HG03039 (cell line): ENCODE measurements around the gene KRT81.
"Not testable (repeated sequence)": the region's sequence is repeated elsewhere in the genome, so short reads cannot be mapped to it uniquely, and the experiment has no call there.

Experiments used
- ATAC-seq: cut with Tn5 transposase; IDR thresholded peaks from one replicate; pipeline ENCODE4 v1.9.1; 2021; ENCODE audit warnings: mild to moderate bottlenecking, moderate library complexity; ENCODE audit not compliant: unreplicated experiment

Gene KRT81

GRCh38 chr12:52245259-52245961, 45.9 kb downstream of the KRT81 start:
- no peak for ATAC-seq

GRCh38 chr12:52244615-52244994, 46.7 kb downstream of the KRT81 start:
- no peak for ATAC-seq

- ATAC-seq = peak; percentile 85
Observed at GRCh38 chr12:52243856-52244614, 47.3 kb downstream of the KRT81 start.

- no peak for ATAC-seq
Observed at GRCh38 chr12:52243259-52243855, 48.0 kb downstream of the KRT81 start.

GRCh38 chr12:52242442-52243258, 48.7 kb downstream of the KRT81 start:
- no peak for ATAC-seq

GRCh38 chr12:52241205-52241842, 50.0 kb downstream of the KRT81 start:
- no peak for ATAC-seq

GRCh38 chr12:52240247-52240646, 51.1 kb downstream of the KRT81 start:
- not testable (repeated sequence) for ATAC-seq

- ATAC-seq = no peak
Observed at GRCh38 chr12:52239767-52240166, 51.6 kb downstream of the KRT81 start.

- ATAC-seq = no peak
Observed at GRCh38 chr12:52238916-52239646, 52.3 kb downstream of the KRT81 start.

- no peak for ATAC-seq
Observed at GRCh38 chr12:52238207-52238840, 53.0 kb downstream of the KRT81 start.

- ATAC-seq = no peak
Observed at GRCh38 chr12:52236386-52237050, 54.8 kb downstream of the KRT81 start.
